Heart left ventricle (tissue), 13 donors: Measurements from ENCODE around the gene KCNJ12.
"Not testable (repeated sequence)": the region's sequence is repeated elsewhere in the genome, so short reads cannot be mapped to it uniquely, and the experiment has no call there.

Experiments
- CTCF ChIP-seq, 12 donors: fragments of 200-600 bp; sonication (generic) in 4 of 12; IDR thresholded peaks; one replicate each; pipeline versions ENCODE4 v1.5.0 to v1.8.0; 2018 to 2022; ENCODE audit warnings: antibody characterized with exemption in 12 of 12, mild to moderate bottlenecking in 5 of 12
- POLR2A ChIP-seq, 2 donors: fragments of 450-650 bp; IDR thresholded peaks; one replicate each; pipeline ENCODE4 v1.6.1; 2017; ENCODE audit warnings: antibody characterized with exemption in 2 of 2, mild to moderate bottlenecking in 2 of 2, moderate library complexity in 2 of 2
- donor health status: ischemic (EF 13 %, LVEDD 7.1; RV severe dilation, severe dysfunction).
- donor health status: DM: no; HTN: yes; CAD: no.
- donor health status: DM: no; HTN: no; CAD: no.
- donor health status: ischemic (EF 25% LVEDD 6.9; RV normal size, moderate dysfunction).
- donor health status: ischemic (EF 25% LVEDD 5.7; RV mildly dilated, moderate dysfunction).
- donor health status: ischemic (EF 35%, LVEDD 5.7; RV mildly dilated, moderate dysfunction).
- donor health status: nonischemic (EF 11% LVEDD 7.7; RV severe dilation, severe dysfunction).
- donor health status: DM: yes; HTN: yes; CAD: no.
- donor health status: PGD.
- donor health status: ischemic (EF 29% LVEDD 5.4; RV normal size, mild dysfunction).
- donor health status: nonischemic (EF 23%, LVEDD 6.1; RV moderate dilation, normal function).

- not testable (repeated sequence) for TF ChIP-seq CTCF, POLR2A (IDR thresholded peaks at IDR 0.05)
These were observed 40.4 kb downstream of the KCNJ12 start for GRCh38 chr17:21416471-21416981.
